Hepatocyte (in vitro differentiated cells): ENCODE results near the gene RESF1. TPM values are rescaled to one million over a fixed set of nuclear protein-coding genes. Genes with fewer than 3 reads are reported as not detected.

ENCODE experiments used
- DNase-seq: peaks from one replicate; pipeline ENCODE4 v3.0.0-alpha.2; 2016; ENCODE audit warnings: low spot score
- H2AFZ ChIP-seq: fragments of 200-600 bp; sonication (generic); 2 replicates; pipeline ENCODE4 v1.6.0; 2016; ENCODE audit warnings: antibody characterized with exemption, mild to moderate bottlenecking
- H3K27ac ChIP-seq: fragments of 200-600 bp; sonication (generic); 2 replicates; pipeline ENCODE4 v1.5.1; 2016; ENCODE audit warnings: mild to moderate bottlenecking
- H3K27me3 ChIP-seq: fragments of 200-600 bp; sonication (generic); 2 replicates; pipeline ENCODE4 v1.6.1; 2016
- H3K36me3 ChIP-seq: fragments of 200-600 bp; sonication (generic); replicated peaks from 2 replicates; pipeline ENCODE4 v1.5.1; 2016; ENCODE audit warnings: low read depth; ENCODE audit not compliant: insufficient read depth
- H3K4me1 ChIP-seq: fragments of 200-600 bp; sonication (generic); 2 replicates; pipeline ENCODE4 v1.5.1; 2016; ENCODE audit warnings: mild to moderate bottlenecking, moderate library complexity; ENCODE audit not compliant: insufficient read depth
- H3K4me2 ChIP-seq: fragments of 200-600 bp; sonication (generic); 2 replicates; pipeline ENCODE4 v1.6.0; 2016
- H3K4me3 ChIP-seq: fragments of 200-600 bp; sonication (generic); 2 replicates; pipeline ENCODE4 v1.5.1; 2016; ENCODE audit warnings: mild to moderate bottlenecking
- H3K79me2 ChIP-seq: fragments of 200-600 bp; sonication (generic); 2 replicates; pipeline ENCODE4 v1.6.0; 2017; ENCODE audit warnings: mild to moderate bottlenecking
- H3K9me2 ChIP-seq: fragments of 200-600 bp; sonication (generic); replicated peaks from 2 replicates; pipeline ENCODE4 v1.6.0; 2017; ENCODE audit warnings: mild to moderate bottlenecking; ENCODE audit not compliant: insufficient read depth
- H3K9me3 ChIP-seq: fragments of 200-600 bp; sonication (generic); 2 replicates; pipeline ENCODE4 v1.5.1; 2016; ENCODE audit warnings: low read depth, mild to moderate bottlenecking
- H4K20me1 ChIP-seq: fragments of 200-600 bp; sonication (generic); 2 replicates; pipeline ENCODE4 v1.6.0; 2016; ENCODE audit warnings: mild to moderate bottlenecking; ENCODE audit not compliant: insufficient read depth, poor library complexity, severe bottlenecking
- EZH2 ChIP-seq: fragments of 200-600 bp; sonication (generic); IDR thresholded peaks from 2 replicates; pipeline ENCODE4 v1.6.1; 2016; ENCODE audit warnings: antibody characterized with exemption, mild to moderate bottlenecking, borderline replicate concordance
- EZH2phosphoT487 ChIP-seq: fragments of 200-600 bp; sonication (generic); IDR thresholded peaks from one replicate; pipeline ENCODE4 v1.6.1; 2018; ENCODE audit warnings: antibody characterized with exemption, mild to moderate bottlenecking, low read depth, moderate library complexity; ENCODE audit not compliant: unreplicated experiment, severe bottlenecking
- WGBS: methylation state at CpG from one replicate; pipeline ENCODE4 v1.1.6; 2016; ENCODE audit warnings: low lambda C conversion rate; ENCODE audit errors: missing lambda C conversion rate; 5-methylcytosine and 5-hydroxymethylcytosine counted together
- polyA plus RNA-seq: library from polyadenylated mRNA; unstranded; fragments of >200 nt; fragmentation: Nextera tagmentation; extraction: Ambion mirVana; gene quantifications from 2 replicates; pipeline ENCODE4 v1.2.1, GENCODE V29; 2016
- total RNA-seq: library from RNA; depleted of rRNA; stranded (reverse); fragments of >200 nt; gene quantifications from 2 replicates; pipeline ENCODE4 v1.2.3, GENCODE V29; 2014
- TF ChIP-seq, protein P1 (sequence below): fragments of 200-600 bp; sonication (generic); IDR thresholded peaks from 2 replicates; pipeline ENCODE4 v1.5.1; 2016; ENCODE audit warnings: antibody characterized with exemption, mild to moderate bottlenecking; ENCODE audit not compliant: poor library complexity

The RESF1 gene
- total and polyA plus RNA-seq, 2 experiments from 2014 or later, result 28.8 to 63.8 TPM

GRCh38 chr12:32003654-32004053 is 44.4 kb downstream of the RESF1 start:
- Histone ChIP-seq H3K4me2 (no peak overlapping the region), H3K27ac (no peak overlapping the region), H3K79me2 (no peaks in the 10 kb centered on the region), H3K36me3 (no peaks in the 10 kb centered on the region), H3K4me1 (no peaks in the 10 kb centered on the region), H3K9me2 (no peaks in the 10 kb centered on the region), H3K27me3 (no peaks in the 10 kb centered on the region), H4K20me1 (no peaks in the 10 kb centered on the region), H2AFZ (no peak overlapping the region), H3K9me3 (no peaks in the 10 kb centered on the region), H3K4me3 (no peak overlapping the region)
- WGBS, result 96% methylated on average over 1 of the region's 1 CpG
- TF ChIP-seq EZH2phosphoT487 (no peak), EZH2 (no peak)
- TF ChIP-seq, protein P1, sequence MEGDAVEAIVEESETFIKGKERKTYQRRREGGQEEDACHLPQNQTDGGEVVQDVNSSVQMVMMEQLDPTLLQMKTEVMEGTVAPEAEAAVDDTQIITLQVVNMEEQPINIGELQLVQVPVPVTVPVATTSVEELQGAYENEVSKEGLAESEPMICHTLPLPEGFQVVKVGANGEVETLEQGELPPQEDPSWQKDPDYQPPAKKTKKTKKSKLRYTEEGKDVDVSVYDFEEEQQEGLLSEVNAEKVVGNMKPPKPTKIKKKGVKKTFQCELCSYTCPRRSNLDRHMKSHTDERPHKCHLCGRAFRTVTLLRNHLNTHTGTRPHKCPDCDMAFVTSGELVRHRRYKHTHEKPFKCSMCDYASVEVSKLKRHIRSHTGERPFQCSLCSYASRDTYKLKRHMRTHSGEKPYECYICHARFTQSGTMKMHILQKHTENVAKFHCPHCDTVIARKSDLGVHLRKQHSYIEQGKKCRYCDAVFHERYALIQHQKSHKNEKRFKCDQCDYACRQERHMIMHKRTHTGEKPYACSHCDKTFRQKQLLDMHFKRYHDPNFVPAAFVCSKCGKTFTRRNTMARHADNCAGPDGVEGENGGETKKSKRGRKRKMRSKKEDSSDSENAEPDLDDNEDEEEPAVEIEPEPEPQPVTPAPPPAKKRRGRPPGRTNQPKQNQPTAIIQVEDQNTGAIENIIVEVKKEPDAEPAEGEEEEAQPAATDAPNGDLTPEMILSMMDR, result no peak
- no peak for DNase-seq

- no peak overlapping the region for H3K4me3 ChIP-seq
- WGBS, result 40% methylated on average over 11 of the region's 11 CpGs
- no peak overlapping the region for H3K4me2 ChIP-seq
These were observed 46.4 kb downstream of the RESF1 start for GRCh38 chr12:32005496-32006125.

More at GRCh38 chr12:32005496-32006125, 46.4 kb downstream of the RESF1 start:
- Histone ChIP-seq H3K4me1 (no peaks in the 10 kb centered on the region), H3K9me3 (no peaks in the 10 kb centered on the region), H2AFZ (no peak overlapping the region), H3K27ac (no peak overlapping the region), H3K79me2 (no peaks in the 10 kb centered on the region), H3K27me3 (no peaks in the 10 kb centered on the region), H4K20me1 (no peaks in the 10 kb centered on the region), H3K36me3 (no peaks in the 10 kb centered on the region), H3K9me2 (no peaks in the 10 kb centered on the region)
- peak; percentile 10 for DNase-seq
- TF ChIP-seq EZH2phosphoT487 (no peak), EZH2 (no peak)
- TF ChIP-seq, protein P1, result no peak

Other genes starting within 250 kb of the RESF1 start
- gene AMN1, start 230.4 kb upstream of the RESF1 start, total RNA-seq, result 11.9 and 14.0 TPM in 2 replicates
- gene AMN1, start 230.4 kb upstream of the RESF1 start, polyA plus RNA-seq, result 8.3 and 9.3 TPM in 2 replicates
- gene BICD1, start 147.4 kb downstream of the RESF1 start, total RNA-seq, result 16.7 and 23.6 TPM in 2 replicates
- gene BICD1, start 147.4 kb downstream of the RESF1 start, polyA plus RNA-seq, result 16.1 and 19.7 TPM in 2 replicates